Neural progenitor cell (in vitro differentiated cells): Measurements from ENCODE around the gene RPL12.

Source experiments
- CTCF ChIP-seq: fragments of 200-600 bp; sonication (generic); IDR thresholded peaks from 2 replicates; pipeline ENCODE4 v1.5.1; 2017; ENCODE audit warnings: antibody characterized with exemption, mild to moderate bottlenecking
- EZH2 ChIP-seq: fragments of 200-600 bp; sonication (generic); IDR thresholded peaks from 2 replicates; pipeline ENCODE4 v1.6.1; 2017; ENCODE audit warnings: antibody characterized with exemption, mild to moderate bottlenecking, moderate library complexity
- EZH2phosphoT487 ChIP-seq: fragments of 200-600 bp; sonication (generic); IDR thresholded peaks from 2 replicates; pipeline ENCODE4 v1.6.1; 2017; ENCODE audit warnings: antibody characterized with exemption

- TF ChIP-seq CTCF (no peak), EZH2 (no peak), EZH2phosphoT487 (no peak)
Measured at GRCh38 chr9:127482662-127483061, 31.5 kb upstream of the RPL12 start.
